Trophoblast cell (in vitro differentiated cells and primary cell): ENCODE data around the gene SFTA2.

Experiments
- DNase-seq, 2 donors: peaks; one replicate each; pipeline ENCODE4 v3.0.0-alpha.2; 2016
- H2AFZ ChIP-seq: 2 replicates; pipeline ENCODE4 v1.6.1; 2013; ENCODE audit warnings: low read length, moderate library complexity, mild to moderate bottlenecking; ENCODE audit not compliant: insufficient read depth, poor library complexity
- H2AK5ac ChIP-seq: 2 replicates; pipeline ENCODE4 v1.6.1; 2013; ENCODE audit warnings: mild to moderate bottlenecking, low read length
- H2BK120ac ChIP-seq: 2 replicates; pipeline ENCODE4 v1.6.1; 2013; ENCODE audit warnings: low read length, mild to moderate bottlenecking, moderate library complexity; ENCODE audit not compliant: insufficient read depth, poor library complexity
- H2BK12ac ChIP-seq: 2 replicates; pipeline ENCODE4 v1.6.1; 2013; ENCODE audit warnings: mild to moderate bottlenecking, low read length, moderate library complexity
- H2BK5ac ChIP-seq: 2 replicates; pipeline ENCODE4 v1.6.1; 2013; ENCODE audit warnings: low read length, low read depth, moderate library complexity, mild to moderate bottlenecking; ENCODE audit not compliant: poor library complexity
- H3K14ac ChIP-seq: 2 replicates; pipeline ENCODE4 v1.6.1; 2013; ENCODE audit warnings: mild to moderate bottlenecking, low read length
- H3K18ac ChIP-seq: 2 replicates; pipeline ENCODE4 v1.6.1; 2013; ENCODE audit warnings: mild to moderate bottlenecking, low read length
- H3K23ac ChIP-seq: 2 replicates; pipeline ENCODE4 v1.6.1; 2013; ENCODE audit warnings: low read length
- H3K27ac ChIP-seq: 2 replicates; pipeline ENCODE4 v1.5.1; 2013; ENCODE audit warnings: low read depth, mild to moderate bottlenecking, inconsistent platforms, low read length, moderate library complexity
- H3K27me3 ChIP-seq: 2 replicates; pipeline ENCODE4 v1.6.1; 2013; ENCODE audit warnings: inconsistent platforms, mild to moderate bottlenecking, low read length, moderate library complexity; ENCODE audit not compliant: insufficient read depth
- H3K36me3 ChIP-seq, 2 experiments: 1 replicate in 1 of 2; 2 replicates in 1 of 2; pipeline ENCODE4 v1.6.1; 2013; ENCODE audit warnings: low read length in 2 of 2, mild to moderate bottlenecking in 2 of 2, moderate library complexity in 1 of 2; ENCODE audit not compliant: insufficient read depth in 2 of 2, control insufficient read depth in 1 of 2
- H3K4ac ChIP-seq: 2 replicates; pipeline ENCODE4 v1.6.1; 2013; ENCODE audit warnings: low read depth, mild to moderate bottlenecking, low read length, moderate library complexity
- H3K4me1 ChIP-seq, 2 experiments: 1 replicate in 1 of 2; 2 replicates in 1 of 2; pipeline ENCODE4 v1.6.1; 2013; ENCODE audit warnings: low read length in 2 of 2, mild to moderate bottlenecking in 2 of 2, moderate library complexity in 1 of 2; ENCODE audit not compliant: insufficient read depth in 2 of 2, control insufficient read depth in 1 of 2
- H3K4me2 ChIP-seq: 2 replicates; pipeline ENCODE4 v1.6.1; 2013; ENCODE audit warnings: inconsistent platforms, mild to moderate bottlenecking, low read length, moderate library complexity
- H3K4me3 ChIP-seq: 2 replicates; pipeline ENCODE4 v1.5.1; 2013; ENCODE audit warnings: mild to moderate bottlenecking, low read depth, low read length, inconsistent platforms
- H3K79me1 ChIP-seq: one replicate; pipeline ENCODE4 v1.6.1; 2013; ENCODE audit warnings: low read length
- H3K79me2 ChIP-seq: 2 replicates; pipeline ENCODE4 v1.6.1; 2013; ENCODE audit warnings: low read length, mild to moderate bottlenecking; ENCODE audit not compliant: control insufficient read depth, insufficient read depth, poor library complexity
- H3K9ac ChIP-seq: 2 replicates; pipeline ENCODE4 v1.6.1; 2013; ENCODE audit warnings: mild to moderate bottlenecking, low read length
- H3K9me3 ChIP-seq: 2 replicates; pipeline ENCODE4 v1.6.1; 2013; ENCODE audit warnings: low read depth, mild to moderate bottlenecking, control low read depth, inconsistent platforms, low read length; ENCODE audit not compliant: insufficient read depth
- H4K12ac ChIP-seq: 2 replicates; pipeline ENCODE4 v1.6.1; 2013; ENCODE audit warnings: low read depth, mild to moderate bottlenecking, low read length, moderate library complexity
- H4K8ac ChIP-seq: 2 replicates; pipeline ENCODE4 v1.6.1; 2013; ENCODE audit warnings: low read depth, mild to moderate bottlenecking, low read length, moderate library complexity
- H4K91ac ChIP-seq: one replicate; pipeline ENCODE4 v1.6.1; 2013; ENCODE audit warnings: low read depth, mild to moderate bottlenecking, low read length, moderate library complexity
- WGBS: extraction: QIAGEN DNeasy Blood & Tissue Kit; methylation state at CpG from one replicate; pipeline ENCODE4 v1.1.7; 2013; ENCODE audit warnings: missing lambda C conversion rate; ENCODE audit not compliant: insufficient read length, insufficient coverage; ENCODE audit errors: extremely low coverage; 5-methylcytosine and 5-hydroxymethylcytosine counted together

Gene SFTA2

GRCh38 chr6:30960907-30961673, 29.1 kb upstream of the SFTA2 start:
- peaks cover 5% of the 10 kb centered on the region for H3K9me3 ChIP-seq
- no peak overlapping the region for H2AK5ac ChIP-seq
- no peak overlapping the region for H3K23ac ChIP-seq
- WGBS: 90% methylated on average over 1 of the region's 9 CpGs
- no peaks in the 10 kb centered on the region for H3K27me3 ChIP-seq
- H3K4me1 ChIP-seq: peaks cover 3% of the 10 kb centered on the region in 2 experiments
- no peak overlapping the region for H4K12ac ChIP-seq
- no peaks in the 10 kb centered on the region for H3K79me1 ChIP-seq
- no peak overlapping the region for H4K8ac ChIP-seq
- no peak overlapping the region for H2BK5ac ChIP-seq
- no peak overlapping the region for H3K9ac ChIP-seq
- H3K14ac ChIP-seq: no peak overlapping the region
- no peaks in the 10 kb centered on the region for H3K36me3 ChIP-seq
- DNase-seq: peak in 1 of 2 donors; percentile 45
- no peak overlapping the region for H2BK12ac ChIP-seq
- no peaks in the 10 kb centered on the region for H3K79me2 ChIP-seq
- no peak overlapping the region for H3K4me2 ChIP-seq
- H3K4ac ChIP-seq: no peak overlapping the region
- no peak overlapping the region for H3K4me3 ChIP-seq
- no peak overlapping the region for H2BK120ac ChIP-seq
- no peak overlapping the region for H3K27ac ChIP-seq
- no peak overlapping the region for H2AFZ ChIP-seq
- no peak overlapping the region for H4K91ac ChIP-seq
- H3K18ac ChIP-seq: no peak overlapping the region

- no peak overlapping the region for H2BK5ac ChIP-seq
- no peak overlapping the region for H3K4ac ChIP-seq
- no peak for DNase-seq
- no peak overlapping the region for H3K23ac ChIP-seq
- H3K79me1 ChIP-seq: no peaks in the 10 kb centered on the region
- no peaks in the 10 kb centered on the region for H3K36me3 ChIP-seq
- no peak overlapping the region for H2AFZ ChIP-seq
- H2BK120ac ChIP-seq: no peak overlapping the region
- H3K18ac ChIP-seq: no peak overlapping the region
- H3K27me3 ChIP-seq: peaks cover 9% of the 10 kb centered on the region
- H3K27ac ChIP-seq: no peak overlapping the region
- H3K9me3 ChIP-seq: no peaks in the 10 kb centered on the region
- no peaks in the 10 kb centered on the region for H3K79me2 ChIP-seq
- H3K14ac ChIP-seq: no peak overlapping the region
- H3K4me2 ChIP-seq: no peak overlapping the region
- H3K4me3 ChIP-seq: no peak overlapping the region
- no CpG with 5 or more reads among the region's 2 CpGs for WGBS
- peaks cover 7 to 15% of the 10 kb centered on the region in 2 experiments for H3K4me1 ChIP-seq
- H3K9ac ChIP-seq: no peak overlapping the region
- H4K8ac ChIP-seq: no peak overlapping the region
- H4K12ac ChIP-seq: no peak overlapping the region
- no peak overlapping the region for H4K91ac ChIP-seq
- no peak overlapping the region for H2AK5ac ChIP-seq
- no peak overlapping the region for H2BK12ac ChIP-seq
Measured at GRCh38 chr6:30957716-30958115, 25.7 kb upstream of the SFTA2 start.

GRCh38 chr6:30955367-30956042, 23.5 kb upstream of the SFTA2 start:
- H3K18ac ChIP-seq: no peak overlapping the region
- peaks cover 3% of the 10 kb centered on the region for H3K9me3 ChIP-seq
- H3K14ac ChIP-seq: no peak overlapping the region
- no peaks in the 10 kb centered on the region for H3K79me1 ChIP-seq
- no CpG with 5 or more reads among the region's 46 CpGs for WGBS
- no peak overlapping the region for H3K23ac ChIP-seq
- DNase-seq: peak; percentile 4 to 8
- no peak overlapping the region for H4K12ac ChIP-seq
- no peak overlapping the region for H2AK5ac ChIP-seq
- H3K79me2 ChIP-seq: no peaks in the 10 kb centered on the region
- H2AFZ ChIP-seq: no peak overlapping the region
- H3K4me3 ChIP-seq: peak overlapping the region; percentile 37
- peaks cover 7 to 15% of the 10 kb centered on the region in 2 experiments for H3K4me1 ChIP-seq
- no peak overlapping the region for H2BK12ac ChIP-seq
- no peaks in the 10 kb centered on the region for H3K36me3 ChIP-seq
- H2BK120ac ChIP-seq: no peak overlapping the region
- H4K91ac ChIP-seq: no peak overlapping the region
- no peak overlapping the region for H3K4ac ChIP-seq
- H3K27me3 ChIP-seq: peaks cover 10% of the 10 kb centered on the region
- H2BK5ac ChIP-seq: no peak overlapping the region
- H4K8ac ChIP-seq: no peak overlapping the region
- H3K4me2 ChIP-seq: peak overlapping the region; percentile 69
- no peak overlapping the region for H3K27ac ChIP-seq
- no peak overlapping the region for H3K9ac ChIP-seq

GRCh38 chr6:30954631-30955366, 22.8 kb upstream of the SFTA2 start:
- Histone ChIP-seq H3K79me1 (no peaks in the 10 kb centered on the region), H2BK120ac (no peak overlapping the region), H3K4ac (no peak overlapping the region), H2BK5ac (no peak overlapping the region), H4K8ac (no peak overlapping the region), H3K4me2 (peak overlapping the region; percentile 69), H2AFZ (no peak overlapping the region), H3K79me2 (no peaks in the 10 kb centered on the region), H4K91ac (no peak overlapping the region), H3K27ac (no peak overlapping the region), H3K4me1 (peaks cover 7 to 15% of the 10 kb centered on the region in 2 experiments), H2AK5ac (no peak overlapping the region), H3K18ac (no peak overlapping the region), H3K27me3 (peaks cover 10% of the 10 kb centered on the region), H3K9me3 (peaks cover 7% of the 10 kb centered on the region), H4K12ac (no peak overlapping the region), H3K23ac (no peak overlapping the region), H3K4me3 (no peak overlapping the region), H3K14ac (no peak overlapping the region), H2BK12ac (no peak overlapping the region), H3K36me3 (no peaks in the 10 kb centered on the region), H3K9ac (no peak overlapping the region)
- no CpG with 5 or more reads among the region's 9 CpGs for WGBS
- no peak for DNase-seq
